Measurements from ENCODE around the gene ERCC4. TPM values are rescaled to one million over a fixed set of nuclear protein-coding genes. Genes with fewer than 3 reads are reported as not detected.
"Not testable (repeated sequence)": the region's sequence is repeated elsewhere in the genome, so short reads cannot be mapped to it uniquely, and the experiment has no call there.

ERCC4 gene
- 2.5 TPM for polyA plus RNA-seq (2012; ENCODE audit: low read depth, missing spikeins)

- FAIRE-seq (peak; percentile 98), DNase-seq (ENCODE audit: insufficient read length, low spot score) (peak; percentile 86)
- TF ChIP-seq SPI1 (IDR thresholded peaks at IDR 0.05; ENCODE audit: low read depth, low read length) = no peak
- TF ChIP-seq POLR2AphosphoS5 (IDR thresholded peaks at IDR 0.05; ENCODE audit: low read depth, low read length) = peak; percentile 81
- TF ChIP-seq PAX5 (IDR thresholded peaks at IDR 0.05; ENCODE audit: insufficient read depth, low read length, severe bottlenecking) = no peak
- peak; percentile 89 for TF ChIP-seq TAF1 (IDR thresholded peaks at IDR 0.05; ENCODE audit: low read depth, low read length)
- TF ChIP-seq POU2F2 (IDR thresholded peaks at IDR 0.05; ENCODE audit: low read depth, low read length) = 0 out of 2 replicates have a peak, but pooled peaks have one; percentile 29
- TF ChIP-seq POLR2A (IDR thresholded peaks at IDR 0.05; ENCODE audit: low read depth, low read length) = peak; percentile 84
Measured at GRCh38 chr16:13919683-13920509, at the start of gene ERCC4. TSS of gene ERCC4 (plus strand) at chr16:13920154. CDS start at chr16:13920166, 12 bp downstream.

GRCh38 chr16:13873835-13874438, 46.0 kb upstream of the ERCC4 start:
- DNase-seq (ENCODE audit: insufficient read length, low spot score) (no peak), FAIRE-seq (no peak)
- no peak for TF ChIP-seq TAF1 (IDR thresholded peaks at IDR 0.05; ENCODE audit: low read depth, low read length)
- TF ChIP-seq PAX5 (IDR thresholded peaks at IDR 0.05; ENCODE audit: insufficient read depth, low read length, severe bottlenecking) = no peak
- no peak for TF ChIP-seq POU2F2 (IDR thresholded peaks at IDR 0.05; ENCODE audit: low read depth, low read length)
- TF ChIP-seq POLR2A (IDR thresholded peaks at IDR 0.05; ENCODE audit: low read depth, low read length) = no peak

GRCh38 chr16:13875614-13876284, 44.2 kb upstream of the ERCC4 start:
- no peak for TF ChIP-seq POU2F2 (IDR thresholded peaks at IDR 0.05; ENCODE audit: low read depth, low read length)
- TF ChIP-seq SPI1 (IDR thresholded peaks at IDR 0.05; ENCODE audit: low read depth, low read length) = no peak
- no peak for TF ChIP-seq TAF1 (IDR thresholded peaks at IDR 0.05; ENCODE audit: low read depth, low read length)
- FAIRE-seq (no peak), DNase-seq (ENCODE audit: insufficient read length, low spot score) (no peak)

GRCh38 chr16:13883276-13883675, 36.7 kb upstream of the ERCC4 start:
- DNase-seq (ENCODE audit: insufficient read length, low spot score) (no peak), FAIRE-seq (no peak)
- no peak for TF ChIP-seq POLR2A (IDR thresholded peaks at IDR 0.05; ENCODE audit: low read depth, low read length)

- no peak for DNase-seq (ENCODE audit: insufficient read length, low spot score)
Measured at GRCh38 chr16:13883881-13884280, 36.1 kb upstream of the ERCC4 start.

GRCh38 chr16:13885700-13886099, 34.3 kb upstream of the ERCC4 start:
- DNase-seq (ENCODE audit: insufficient read length, low spot score) (no peak), FAIRE-seq (no peak)
- TF ChIP-seq SPI1 (IDR thresholded peaks at IDR 0.05; ENCODE audit: low read depth, low read length) (no peak), POLR2A (IDR thresholded peaks at IDR 0.05; ENCODE audit: low read depth, low read length) (no peak), PAX5 (IDR thresholded peaks at IDR 0.05; ENCODE audit: insufficient read depth, low read length, severe bottlenecking) (no peak), POLR2AphosphoS5 (IDR thresholded peaks at IDR 0.05; ENCODE audit: low read depth, low read length) (no peak), POU2F2 (IDR thresholded peaks at IDR 0.05; ENCODE audit: low read depth, low read length) (no peak), TAF1 (IDR thresholded peaks at IDR 0.05; ENCODE audit: low read depth, low read length) (no peak)

More at GRCh38 chr16:13883881-13884280, 36.1 kb upstream of the ERCC4 start:
- FAIRE-seq = no peak
- no peak for TF ChIP-seq POLR2A (IDR thresholded peaks at IDR 0.05; ENCODE audit: low read depth, low read length)
- TF ChIP-seq POLR2AphosphoS5 (IDR thresholded peaks at IDR 0.05; ENCODE audit: low read depth, low read length) = no peak
- TF ChIP-seq TAF1 (IDR thresholded peaks at IDR 0.05; ENCODE audit: low read depth, low read length) = no peak

- no peak for FAIRE-seq
- TF ChIP-seq SPI1 (IDR thresholded peaks at IDR 0.05; ENCODE audit: low read depth, low read length) = no peak
- no peak for DNase-seq (ENCODE audit: insufficient read length, low spot score)
Measured at GRCh38 chr16:13886608-13887007, 33.3 kb upstream of the ERCC4 start.

- not testable (repeated sequence) for FAIRE-seq; DNase-seq (ENCODE audit: insufficient read length, low spot score)
Measured at GRCh38 chr16:13889323-13889722, 30.6 kb upstream of the ERCC4 start.

GRCh38 chr16:13892301-13892700, 27.7 kb upstream of the ERCC4 start:
- no peak for FAIRE-seq
- no peak for TF ChIP-seq POU2F2 (IDR thresholded peaks at IDR 0.05; ENCODE audit: low read depth, low read length)
- TF ChIP-seq POLR2AphosphoS5 (IDR thresholded peaks at IDR 0.05; ENCODE audit: low read depth, low read length) = no peak
- no peak for TF ChIP-seq TAF1 (IDR thresholded peaks at IDR 0.05; ENCODE audit: low read depth, low read length)
- TF ChIP-seq SPI1 (IDR thresholded peaks at IDR 0.05; ENCODE audit: low read depth, low read length) = no peak
- TF ChIP-seq PAX5 (IDR thresholded peaks at IDR 0.05; ENCODE audit: insufficient read depth, low read length, severe bottlenecking) = no peak
- DNase-seq (ENCODE audit: insufficient read length, low spot score) = no peak

GRCh38 chr16:13895516-13895915, 24.4 kb upstream of the ERCC4 start:
- FAIRE-seq = no peak
- no peak for TF ChIP-seq TAF1 (IDR thresholded peaks at IDR 0.05; ENCODE audit: low read depth, low read length)
- no peak for TF ChIP-seq SPI1 (IDR thresholded peaks at IDR 0.05; ENCODE audit: low read depth, low read length)
- TF ChIP-seq POU2F2 (IDR thresholded peaks at IDR 0.05; ENCODE audit: low read depth, low read length) = no peak
- TF ChIP-seq PAX5 (IDR thresholded peaks at IDR 0.05; ENCODE audit: insufficient read depth, low read length, severe bottlenecking) = no peak
- TF ChIP-seq POLR2AphosphoS5 (IDR thresholded peaks at IDR 0.05; ENCODE audit: low read depth, low read length) = no peak
- DNase-seq (ENCODE audit: insufficient read length, low spot score) = no peak

Measured in GM12891 (cell line).